ENCODE measurements around the gene UNC93A.

- TF ChIP-seq POLR2A (IDR thresholded peaks at IDR 0.05; ENCODE audit: low read depth, low read length) (no peak), TAF1 (IDR thresholded peaks at IDR 0.05; ENCODE audit: low read depth, low read length) (no peak), POLR2AphosphoS5 (IDR thresholded peaks at IDR 0.05; ENCODE audit: low read depth, low read length) (no peak)
Observed at GRCh38 chr6:167304912-167305311, 13.8 kb downstream of the UNC93A start.

All from GM12891 (cell line).